GM19239 (cell line): ENCODE measurements around the gene CEP164.

Source experiments
- DNase-seq: peaks from one replicate; pipeline ENCODE4 v3.0.0; 2011; ENCODE audit warnings: low spot score; ENCODE audit not compliant: insufficient read length
- FAIRE-seq: peaks from 2 replicates; lab custom pipeline; 2011; peaks lifted over from hg19 to GRCh38; lab: Jason Lieb, UNC

Gene CEP164

GRCh38 chr11:117327567-117328374 lies at the start of gene CEP164:
Gene CEP164 (plus strand): TSS chr11:117327854. CDS start chr11:117338587, 10,733 bp downstream.
- peak; percentile 98 for FAIRE-seq
- peak; percentile 97 for DNase-seq

- DNase-seq (no peak), FAIRE-seq (no peak)
Measured at GRCh38 chr11:117278347-117278746, 49.3 kb upstream of the CEP164 start.

GRCh38 chr11:117279711-117280376 lies 47.8 kb upstream of the CEP164 start:
- DNase-seq (no peak), FAIRE-seq (no peak)

GRCh38 chr11:117281159-117281558 lies 46.5 kb upstream of the CEP164 start:
- DNase-seq (no peak), FAIRE-seq (no peak)

DNA sequence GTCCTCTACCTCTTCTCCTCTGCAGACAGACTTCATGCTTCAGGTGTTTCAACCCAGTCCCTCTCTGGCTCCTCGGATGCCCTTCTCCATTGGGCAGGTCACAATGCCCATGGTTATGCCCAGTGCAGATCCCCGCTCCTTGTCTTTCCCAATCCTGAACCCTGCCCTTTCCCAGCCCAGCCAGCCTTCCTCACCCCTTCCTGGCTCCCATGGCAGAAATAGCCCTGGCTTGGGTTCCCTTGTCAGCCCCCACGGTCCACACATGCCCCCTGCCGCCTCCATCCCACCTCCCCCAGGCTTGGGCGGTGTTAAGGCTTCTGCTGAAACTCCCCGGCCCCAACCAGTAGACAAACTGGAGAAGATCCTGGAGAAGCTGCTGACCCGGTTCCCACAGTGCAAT lies 45.8 kb upstream of the CEP164 start:
- DNase-seq = no peak
- no peak for FAIRE-seq

- DNase-seq = no peak
- FAIRE-seq = no peak
Measured at GRCh38 chr11:117282956-117283355, 44.7 kb upstream of the CEP164 start.

DNA sequence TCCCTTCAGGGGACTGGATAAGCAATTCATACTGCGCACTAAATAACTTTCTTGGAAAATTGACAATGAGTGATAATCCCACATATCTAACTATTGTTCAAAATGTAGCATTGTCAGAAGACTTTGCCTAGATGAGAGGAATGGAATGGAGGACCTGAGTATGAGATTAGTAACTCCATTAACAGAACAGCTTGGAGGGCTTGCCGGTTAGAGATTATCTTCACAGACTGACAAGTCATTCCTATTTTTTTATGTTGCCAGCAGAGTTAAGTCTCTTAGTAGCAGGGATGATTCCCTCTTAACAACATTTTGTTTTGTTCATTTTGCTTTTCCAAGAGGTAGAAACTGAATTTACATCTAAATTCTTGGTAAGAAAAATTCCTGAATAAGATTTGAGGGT lies 43.6 kb upstream of the CEP164 start:
- FAIRE-seq (no peak), DNase-seq (no peak)

DNA sequence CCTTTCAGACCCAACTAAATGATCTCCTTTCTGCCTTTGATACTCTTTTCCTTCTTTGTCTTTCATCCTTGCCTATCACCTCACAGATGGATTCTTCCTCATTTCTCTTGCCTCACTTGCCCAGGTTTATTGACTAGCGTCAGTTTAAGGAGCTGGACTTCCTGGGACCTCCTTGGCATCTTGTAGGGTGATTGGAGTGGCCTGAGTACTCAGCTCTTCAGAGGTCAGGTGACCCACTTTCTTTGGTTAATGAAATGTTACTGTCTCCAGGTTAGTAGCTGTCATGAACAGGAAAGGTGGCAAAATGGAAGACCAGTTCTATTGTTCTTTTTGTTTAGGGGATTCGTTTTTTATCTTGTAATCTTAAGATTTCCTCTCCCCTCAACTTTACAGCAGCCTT lies 41.1 kb upstream of the CEP164 start:
- DNase-seq = no peak

DNA sequence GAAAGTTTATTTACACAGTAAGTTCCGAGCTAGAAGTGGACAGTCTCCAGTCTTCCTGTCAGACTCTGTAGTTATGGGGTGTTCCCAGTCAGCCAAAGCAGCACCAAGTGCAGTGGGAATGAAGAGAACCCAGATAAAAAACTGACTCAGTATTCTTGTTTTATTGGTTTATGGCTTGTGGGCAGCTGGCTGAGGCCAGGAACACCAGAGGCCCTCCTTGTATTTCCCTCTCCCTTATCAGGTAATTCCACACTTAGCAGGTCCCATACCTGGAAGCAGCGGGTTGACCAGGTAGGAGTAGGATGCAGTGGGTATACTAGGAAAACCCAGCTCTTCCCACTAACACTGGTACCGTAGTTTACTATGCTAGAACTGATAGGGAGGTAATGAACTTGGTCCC lies 40.0 kb upstream of the CEP164 start:
- no peak for FAIRE-seq
- DNase-seq = no peak

More for the DNA sequence above, 41.1 kb upstream of the CEP164 start:
- FAIRE-seq = no peak

GRCh38 chr11:117289795-117290194 lies 37.9 kb upstream of the CEP164 start:
- DNase-seq = no peak
- FAIRE-seq = no peak

DNA sequence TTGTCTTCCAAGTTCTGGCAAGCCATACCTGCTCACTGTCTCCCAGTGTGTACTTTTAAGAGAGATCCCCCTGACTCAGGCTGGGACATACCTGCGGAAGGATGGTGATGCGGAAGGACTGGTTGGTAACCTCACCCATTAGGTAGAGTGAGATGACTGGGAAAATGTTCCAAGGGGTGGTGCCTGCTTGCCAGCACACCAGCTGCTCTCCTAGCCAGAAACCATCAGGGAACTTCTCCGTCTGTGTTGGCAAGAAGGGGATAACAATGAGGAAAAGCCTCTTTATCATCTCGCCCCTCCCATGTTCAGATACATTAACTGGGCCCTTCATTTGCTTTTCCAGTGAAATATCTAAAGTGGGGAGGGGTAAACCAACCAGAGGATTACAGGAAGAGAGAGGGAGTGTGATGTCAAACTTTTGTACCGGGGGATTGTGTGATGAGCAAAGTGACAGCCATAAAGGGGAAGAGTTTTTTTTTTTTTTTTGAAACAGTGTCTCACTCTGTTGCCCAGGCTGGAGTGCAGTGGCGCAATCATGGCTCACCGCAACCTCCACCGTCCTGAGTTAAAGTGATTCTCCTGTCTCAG lies 36.8 kb upstream of the CEP164 start, which contains the start of gene BACE1-AS:
Gene BACE1-AS (plus strand): TSS at position 538 of the 588 bp plus-strand sequence.
- DNase-seq (no peak), FAIRE-seq (no peak)

DNA sequence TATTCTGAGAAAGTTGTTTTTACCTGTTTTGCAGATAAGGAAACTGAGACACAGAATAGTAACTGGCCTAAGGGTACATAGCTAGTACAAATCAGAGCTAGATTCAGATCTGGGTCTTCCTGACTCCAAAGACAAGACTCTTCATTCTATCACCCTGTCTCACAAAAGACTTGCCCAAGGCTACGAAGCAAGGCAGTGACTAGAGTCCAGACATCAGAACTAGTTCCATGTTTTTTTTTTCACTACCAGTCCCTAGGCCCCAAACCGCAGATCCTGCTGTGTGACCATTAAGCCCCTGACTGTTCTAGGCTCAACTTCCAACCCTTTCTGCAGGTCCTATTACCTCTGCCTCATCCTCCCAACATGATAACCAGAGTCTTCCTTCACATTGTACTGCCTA lies 35.0 kb upstream of the CEP164 start:
- FAIRE-seq (no peak), DNase-seq (no peak)

- DNase-seq = no peak
- no peak for FAIRE-seq
Measured at GRCh38 chr11:117295438-117296137, 32.1 kb upstream of the CEP164 start.

DNA sequence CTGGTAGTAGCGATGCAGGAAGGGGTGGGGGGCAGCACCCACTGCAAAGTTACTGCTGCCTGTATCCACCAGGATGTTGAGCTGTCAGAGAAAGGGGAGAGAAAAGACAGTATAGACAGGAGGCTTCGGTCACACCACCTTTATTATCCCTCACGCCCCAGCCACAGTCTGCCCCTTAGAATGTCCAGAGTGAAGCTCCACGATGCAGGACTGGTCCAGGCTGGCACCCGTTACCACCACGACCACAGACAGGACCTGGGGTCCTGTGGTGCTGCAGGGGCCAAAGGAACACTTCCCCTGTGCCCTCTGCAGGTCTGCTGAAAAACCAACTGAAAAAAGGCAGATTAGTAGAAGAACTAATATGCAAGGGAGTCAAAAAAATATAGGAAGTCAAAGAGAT lies 30.8 kb upstream of the CEP164 start:
- DNase-seq (no peak), FAIRE-seq (no peak)

DNA sequence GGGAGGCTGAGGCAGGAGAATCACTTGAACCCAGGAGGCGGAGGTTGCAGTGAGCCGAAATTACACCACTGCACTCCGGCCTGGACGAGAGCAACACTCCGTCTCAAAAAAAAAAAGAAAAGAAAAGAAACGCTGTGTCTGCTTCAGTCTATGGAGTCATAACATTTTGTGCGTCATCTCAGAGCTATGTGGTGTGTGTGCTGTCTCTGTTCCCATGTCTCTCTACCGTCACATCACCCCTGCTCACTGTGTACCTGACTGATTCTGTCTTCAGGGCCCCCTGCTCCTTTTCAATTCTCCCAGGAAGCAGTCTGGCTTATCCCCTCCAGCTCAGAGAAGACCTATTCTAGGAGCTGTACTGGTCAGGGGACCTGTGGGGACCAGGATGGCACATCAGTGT lies 29.5 kb upstream of the CEP164 start:
- no peak for FAIRE-seq
- DNase-seq = no peak

- DNase-seq (no peak), FAIRE-seq (no peak)
Measured at GRCh38 chr11:117299351-117300282, 28.0 kb upstream of the CEP164 start.

DNA sequence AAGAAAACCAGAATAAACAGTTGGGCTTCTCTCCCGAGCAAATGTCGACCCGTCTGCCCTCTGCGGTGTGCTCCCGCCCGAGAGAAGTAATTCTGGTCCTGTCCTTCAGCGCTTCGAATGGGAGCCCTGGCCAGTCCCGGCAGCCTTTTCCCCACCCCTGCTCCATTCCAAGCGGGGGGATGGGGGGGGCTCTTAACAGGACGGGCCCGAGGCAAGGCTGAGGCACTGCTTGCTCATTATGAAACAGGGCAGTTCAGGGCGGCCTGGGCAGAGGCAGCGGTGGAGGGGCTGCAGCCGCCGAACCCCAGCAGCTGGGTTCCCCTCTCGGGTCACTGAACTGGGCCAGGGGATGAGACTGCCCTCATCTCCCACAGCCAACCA lies 27.4 kb upstream of the CEP164 start:
- no peak for FAIRE-seq
- DNase-seq = no peak

DNA sequence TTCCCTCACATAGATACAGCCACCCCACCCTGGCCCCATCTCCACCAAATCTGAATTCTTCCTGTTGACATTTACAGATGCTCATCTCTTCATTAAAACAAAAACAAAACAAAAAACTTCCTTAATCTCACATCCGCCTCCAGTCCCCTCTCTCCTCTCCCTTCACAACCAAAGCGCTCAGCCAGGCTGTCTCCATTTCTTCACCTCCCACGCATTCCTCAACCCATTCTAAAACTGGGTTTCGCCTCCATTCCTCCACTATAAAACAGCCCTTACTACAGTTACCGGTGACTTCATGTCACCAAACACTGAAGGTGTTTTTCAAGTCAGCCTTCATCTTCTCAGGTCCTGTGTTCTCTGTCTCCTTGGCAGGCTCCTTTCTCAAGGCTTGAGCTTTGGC lies 26.9 kb upstream of the CEP164 start:
- FAIRE-seq = no peak
- DNase-seq = no peak

- FAIRE-seq (no peak), DNase-seq (no peak)
Measured at GRCh38 chr11:117302228-117302627, 25.4 kb upstream of the CEP164 start.

DNA sequence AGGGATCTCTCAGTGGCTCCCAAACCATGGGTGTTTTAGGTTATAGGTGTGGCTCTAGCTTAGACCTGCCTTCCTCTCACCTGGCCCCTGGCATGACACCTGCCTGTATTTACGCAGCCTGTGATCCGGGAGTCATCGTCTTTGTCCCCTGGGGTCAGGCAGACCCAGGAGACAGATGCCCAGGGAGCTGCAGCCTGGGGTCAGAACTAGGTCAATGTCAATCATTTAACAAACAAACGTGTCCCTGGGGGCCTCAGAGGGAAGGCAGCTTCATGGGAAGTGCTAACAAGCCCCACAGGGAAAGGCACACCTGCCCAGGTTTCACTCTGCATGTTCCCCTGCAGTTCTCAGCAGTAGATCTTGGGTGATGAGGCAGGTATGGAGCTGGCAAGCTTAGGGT lies 24.6 kb upstream of the CEP164 start:
- no peak for FAIRE-seq
- DNase-seq = no peak
